K562 (cell line): ENCODE data around the gene PGPEP1.

Experiments used
- CBX3 ChIP-seq, 2 experiments: IDR thresholded peaks; 1 replicate in 1 of 2; 2 replicates in 1 of 2; pipeline ENCODE4 v1.6.1; 2012; ENCODE audit warnings: inconsistent platforms in 2 of 2, low read length in 2 of 2, borderline replicate concordance in 1 of 2, control low read depth in 1 of 2
- CBX5 ChIP-seq: IDR thresholded peaks from 2 replicates; pipeline ENCODE4 v1.6.1; 2014; ENCODE audit warnings: low read depth, borderline replicate concordance
- CREBBP ChIP-seq: IDR thresholded peaks from one replicate; pipeline ENCODE4 v1.6.1; 2012; ENCODE audit warnings: low read depth, mild to moderate bottlenecking, control low read depth, inconsistent platforms, low read length
- JUND ChIP-seq, 2 experiments: IDR thresholded peaks; 2 replicates in 1 of 2; 3 replicates in 1 of 2; pipeline ENCODE4 v1.6.1; 2011; ENCODE audit warnings: borderline replicate concordance in 2 of 2, low read depth in 2 of 2, low read length in 2 of 2, improper control_type of control experiment in 1 of 2, missing biosample characterization in 1 of 2, missing genetic modification characterization in 1 of 2, missing genetic modification reagents in 1 of 2
- KLF13 ChIP-seq: fragments of 450-650 bp; IDR thresholded peaks from 2 replicates; pipeline ENCODE4 v1.6.1; 2016; ENCODE audit warnings: missing genetic modification characterization, low read depth, mild to moderate bottlenecking, missing compliant biosample characterization, moderate library complexity, borderline replicate concordance
- MTA3 ChIP-seq: fragments of 450-650 bp; formaldehyde crosslinking; IDR thresholded peaks from 2 replicates; pipeline ENCODE4 v1.6.1; 2017; ENCODE audit warnings: mild to moderate bottlenecking, borderline replicate concordance
- RAD21 ChIP-seq, 2 experiments: fragments of 250-450 bp in 1 of 2; fragments of 450-650 bp in 1 of 2; sonication (Bioruptor Pico) in 1 of 2; formaldehyde crosslinking in 1 of 2; IDR thresholded peaks in 1 of 2; conservative IDR thresholded peaks in 1 of 2; 2 replicates each; pipeline versions ENCODE4 v1.4.0 to v1.8.0; 2020 to 2022; ENCODE audit warnings: mild to moderate bottlenecking in 2 of 2, moderate library complexity in 1 of 2
- SMAD3 ChIP-seq: fragments of 450-650 bp; formaldehyde crosslinking; conservative IDR thresholded peaks from 2 replicates; pipeline ENCODE4 v1.4.0; 2020; ENCODE audit warnings: mild to moderate bottlenecking
- TBP ChIP-seq: optimal IDR thresholded peaks from 2 replicates; pipeline ENCODE3; 2011; ENCODE audit warnings: low read depth, low read length, improper control_type of control experiment
- ZKSCAN3 ChIP-seq: fragments of 250-450 bp; sonication (Bioruptor Pico); IDR thresholded peaks from 2 replicates; pipeline ENCODE4 v1.4.0; 2020
- TF ChIP-seq, protein P1 (sequence below): sonication (generic); formaldehyde crosslinking; IDR thresholded peaks from 2 replicates; pipeline ENCODE4 v1.8.1; 2022; ENCODE audit warnings: missing genetic modification reagents
- TF ChIP-seq, protein P2 (sequence below): fragments of 450-650 bp; IDR thresholded peaks from 2 replicates; pipeline ENCODE4 v1.6.1; 2018; ENCODE audit warnings: mild to moderate bottlenecking, low read depth; ENCODE audit not compliant: partially characterized antibody
- TF ChIP-seq, protein P3 (sequence below), 3 experiments: IDR thresholded peaks in 2 of 3; conservative IDR thresholded peaks in 1 of 3; 2 replicates each; pipeline ENCODE4 v1.5.1; 2011 to 2012; ENCODE audit warnings: low read length in 3 of 3, mild to moderate bottlenecking in 3 of 3, control low read depth in 2 of 3, improper control_type of control experiment in 1 of 3, inconsistent platforms in 1 of 3, low read depth in 1 of 3, mixed read lengths in 1 of 3, moderate library complexity in 1 of 3; ENCODE audit not compliant: insufficient read depth in 2 of 3
- TF ChIP-seq, protein P4 (sequence below): fragments of 450-650 bp; IDR thresholded peaks from 2 replicates; pipeline ENCODE4 v1.6.1; 2016; ENCODE audit warnings: borderline replicate concordance

DNA sequence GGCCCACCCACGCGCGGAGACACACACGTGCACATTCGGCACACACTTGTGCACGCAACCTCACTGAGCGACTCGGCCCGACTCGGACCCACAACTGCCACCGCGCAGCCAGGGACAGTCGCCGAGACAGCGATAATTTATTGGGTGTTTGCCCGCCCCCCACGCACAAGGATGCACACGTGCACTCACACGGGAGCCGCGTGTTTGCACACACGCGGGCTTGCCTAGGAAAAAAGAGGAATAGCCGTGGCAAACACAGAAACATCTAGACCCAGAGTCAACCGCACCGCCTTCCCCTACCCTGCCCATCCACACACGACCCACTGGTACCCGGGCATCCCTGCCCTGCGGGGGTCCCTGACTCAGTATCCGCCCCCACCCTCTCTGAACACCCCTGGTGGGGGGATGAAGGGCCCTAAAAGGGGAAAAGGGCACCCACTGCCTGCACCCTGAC lies 77.7 kb downstream of the PGPEP1 start:
- no peak for TF ChIP-seq CREBBP
- no peak for TF ChIP-seq ZKSCAN3
- no peak for TF ChIP-seq RAD21 (CRISPR knock-in tag; conservative IDR thresholded peaks at IDR 0.05 in 1 of 2, IDR thresholded peaks at IDR 0.05 in 1 of 2)
- TF ChIP-seq, protein P1, sequence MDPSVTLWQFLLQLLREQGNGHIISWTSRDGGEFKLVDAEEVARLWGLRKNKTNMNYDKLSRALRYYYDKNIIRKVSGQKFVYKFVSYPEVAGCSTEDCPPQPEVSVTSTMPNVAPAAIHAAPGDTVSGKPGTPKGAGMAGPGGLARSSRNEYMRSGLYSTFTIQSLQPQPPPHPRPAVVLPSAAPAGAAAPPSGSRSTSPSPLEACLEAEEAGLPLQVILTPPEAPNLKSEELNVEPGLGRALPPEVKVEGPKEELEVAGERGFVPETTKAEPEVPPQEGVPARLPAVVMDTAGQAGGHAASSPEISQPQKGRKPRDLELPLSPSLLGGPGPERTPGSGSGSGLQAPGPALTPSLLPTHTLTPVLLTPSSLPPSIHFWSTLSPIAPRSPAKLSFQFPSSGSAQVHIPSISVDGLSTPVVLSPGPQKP (CRISPR knock-in tag): no peak
- TF ChIP-seq, protein P2, sequence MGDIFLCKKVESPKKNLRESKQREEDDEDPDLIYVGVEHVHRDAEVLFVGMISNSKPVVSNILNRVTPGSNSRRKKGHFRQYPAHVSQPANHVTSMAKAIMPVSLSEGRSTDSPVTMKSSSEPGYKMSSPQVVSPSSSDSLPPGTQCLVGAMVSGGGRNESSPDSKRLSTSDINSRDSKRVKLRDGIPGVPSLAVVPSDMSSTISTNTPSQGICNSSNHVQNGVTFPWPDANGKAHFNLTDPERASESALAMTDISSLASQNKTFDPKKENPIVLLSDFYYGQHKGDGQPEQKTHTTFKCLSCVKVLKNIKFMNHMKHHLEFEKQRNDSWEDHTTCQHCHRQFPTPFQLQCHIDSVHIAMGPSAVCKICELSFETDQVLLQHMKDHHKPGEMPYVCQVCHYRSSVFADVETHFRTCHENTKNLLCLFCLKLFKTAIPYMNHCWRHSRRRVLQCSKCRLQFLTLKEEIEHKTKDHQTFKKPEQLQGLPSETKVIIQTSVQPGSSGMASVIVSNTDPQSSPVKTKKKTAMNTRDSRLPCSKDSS: no peak
- no peak for TF ChIP-seq SMAD3 (CRISPR knock-in tag)
- TF ChIP-seq TBP: no peak
- no peak for TF ChIP-seq CBX5
- no peak for TF ChIP-seq CBX3 (IDR thresholded peaks at IDR 0.05; ENCODE audit: borderline replicate concordance in 1 of 2, low read length in 2 of 2)
- TF ChIP-seq, protein P3, sequence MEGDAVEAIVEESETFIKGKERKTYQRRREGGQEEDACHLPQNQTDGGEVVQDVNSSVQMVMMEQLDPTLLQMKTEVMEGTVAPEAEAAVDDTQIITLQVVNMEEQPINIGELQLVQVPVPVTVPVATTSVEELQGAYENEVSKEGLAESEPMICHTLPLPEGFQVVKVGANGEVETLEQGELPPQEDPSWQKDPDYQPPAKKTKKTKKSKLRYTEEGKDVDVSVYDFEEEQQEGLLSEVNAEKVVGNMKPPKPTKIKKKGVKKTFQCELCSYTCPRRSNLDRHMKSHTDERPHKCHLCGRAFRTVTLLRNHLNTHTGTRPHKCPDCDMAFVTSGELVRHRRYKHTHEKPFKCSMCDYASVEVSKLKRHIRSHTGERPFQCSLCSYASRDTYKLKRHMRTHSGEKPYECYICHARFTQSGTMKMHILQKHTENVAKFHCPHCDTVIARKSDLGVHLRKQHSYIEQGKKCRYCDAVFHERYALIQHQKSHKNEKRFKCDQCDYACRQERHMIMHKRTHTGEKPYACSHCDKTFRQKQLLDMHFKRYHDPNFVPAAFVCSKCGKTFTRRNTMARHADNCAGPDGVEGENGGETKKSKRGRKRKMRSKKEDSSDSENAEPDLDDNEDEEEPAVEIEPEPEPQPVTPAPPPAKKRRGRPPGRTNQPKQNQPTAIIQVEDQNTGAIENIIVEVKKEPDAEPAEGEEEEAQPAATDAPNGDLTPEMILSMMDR (IDR thresholded peaks at IDR 0.05 in 2 of 3, conservative IDR thresholded peaks at IDR 0.05 in 1 of 3; ENCODE audit: insufficient read depth in 2 of 3, low read depth in 1 of 3, low read length in 3 of 3): no peak
- no peak for TF ChIP-seq MTA3
- no peak for TF ChIP-seq KLF13 (tag)
- TF ChIP-seq, protein P4, sequence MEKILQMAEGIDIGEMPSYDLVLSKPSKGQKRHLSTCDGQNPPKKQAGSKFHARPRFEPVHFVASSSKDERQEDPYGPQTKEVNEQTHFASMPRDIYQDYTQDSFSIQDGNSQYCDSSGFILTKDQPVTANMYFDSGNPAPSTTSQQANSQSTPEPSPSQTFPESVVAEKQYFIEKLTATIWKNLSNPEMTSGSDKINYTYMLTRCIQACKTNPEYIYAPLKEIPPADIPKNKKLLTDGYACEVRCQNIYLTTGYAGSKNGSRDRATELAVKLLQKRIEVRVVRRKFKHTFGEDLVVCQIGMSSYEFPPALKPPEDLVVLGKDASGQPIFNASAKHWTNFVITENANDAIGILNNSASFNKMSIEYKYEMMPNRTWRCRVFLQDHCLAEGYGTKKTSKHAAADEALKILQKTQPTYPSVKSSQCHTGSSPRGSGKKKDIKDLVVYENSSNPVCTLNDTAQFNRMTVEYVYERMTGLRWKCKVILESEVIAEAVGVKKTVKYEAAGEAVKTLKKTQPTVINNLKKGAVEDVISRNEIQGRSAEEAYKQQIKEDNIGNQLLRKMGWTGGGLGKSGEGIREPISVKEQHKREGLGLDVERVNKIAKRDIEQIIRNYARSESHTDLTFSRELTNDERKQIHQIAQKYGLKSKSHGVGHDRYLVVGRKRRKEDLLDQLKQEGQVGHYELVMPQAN: 0 out of 2 replicates have a peak, but pooled peaks have one; percentile 10
- TF ChIP-seq JUND (IDR thresholded peaks at IDR 0.05; ENCODE audit: borderline replicate concordance, low read depth, low read length): no peak
- TF ChIP-seq JUND (tag; IDR thresholded peaks at IDR 0.05; ENCODE audit: borderline replicate concordance, low read depth, low read length): no peak
